Skeletal muscle tissue (tissue), 4 donors: ENCODE data around the gene SCYL2. TPM values are rescaled to one million over a fixed set of nuclear protein-coding genes. Genes with fewer than 3 reads are reported as not detected.
"Not testable (repeated sequence)": the region's sequence is repeated elsewhere in the genome, so short reads cannot be mapped to it uniquely, and the experiment has no call there.

Source experiments
- H3K27ac ChIP-seq: one replicate; pipeline ENCODE4 v1.7.0; 2013; ENCODE audit warnings: mild to moderate bottlenecking, low read depth, low read length, inconsistent platforms
- H3K27me3 ChIP-seq, 3 donors: one replicate each; pipeline ENCODE4 v1.7.0; 2013; ENCODE audit warnings: low read length in 3 of 3; ENCODE audit not compliant: control insufficient read depth in 3 of 3, insufficient read depth in 3 of 3
- H3K36me3 ChIP-seq, 3 donors: one replicate each; pipeline ENCODE4 v1.7.0; 2013; ENCODE audit warnings: low read length in 3 of 3; ENCODE audit not compliant: control insufficient read depth in 3 of 3, insufficient read depth in 3 of 3
- H3K4me1 ChIP-seq, 3 donors: one replicate each; pipeline ENCODE4 v1.7.0; 2013; ENCODE audit warnings: low read length in 3 of 3, mild to moderate bottlenecking in 3 of 3; ENCODE audit not compliant: control insufficient read depth in 3 of 3, insufficient read depth in 3 of 3
- H3K4me3 ChIP-seq, 3 donors: one replicate each; pipeline ENCODE4 v1.7.0; 2013; ENCODE audit warnings: low read length in 3 of 3
- H3K9ac ChIP-seq, 3 donors: one replicate each; pipeline ENCODE4 v1.7.0; 2013; ENCODE audit warnings: low read length in 3 of 3, mild to moderate bottlenecking in 3 of 3, moderate library complexity in 2 of 3, low read depth in 1 of 3
- H3K9me3 ChIP-seq, 3 donors: one replicate each; pipeline ENCODE4 v1.7.0; 2013; ENCODE audit warnings: low read length in 3 of 3; ENCODE audit not compliant: control insufficient read depth in 3 of 3
- total RNA-seq: library from RNA; depleted of rRNA; stranded (reverse); fragments of >200 nt; gene quantifications from one replicate; pipeline ENCODE4 v1.2.3, GENCODE V29; 2014
- donor health status: Osteomylitis.

SCYL2 gene
- total RNA-seq: 43.3 TPM

- peak within 1 kb of the TSS; percentile 92 to 97 (median 96) for H3K9ac ChIP-seq
- H3K9me3 ChIP-seq: no peaks in the 10 kb centered on the region
- no peaks in the 10 kb centered on the region for H3K27me3 ChIP-seq
- peaks cover 15 to 17% (median 15%) of the 10 kb centered on the region in 3 donors for H3K4me1 ChIP-seq
- peak within 1 kb of the TSS; percentile 69 to 93 (median 87) for H3K4me3 ChIP-seq
- peak within 1 kb of the TSS; percentile 95 for H3K27ac ChIP-seq
- peaks cover 0 to 2% (median 0%) of the 10 kb centered on the region in 3 donors for H3K36me3 ChIP-seq
Measured at GRCh38 chr12:100266835-100267602, at the start of gene SCYL2, which contains the start of gene DEPDC4. Gene SCYL2 (plus strand): TSS chr12:100267177. CDS start chr12:100282971, 15,794 bp downstream. Gene DEPDC4 (minus strand): TSS chr12:100267079. CDS start chr12:100267076, 3 bp downstream.

DNA sequence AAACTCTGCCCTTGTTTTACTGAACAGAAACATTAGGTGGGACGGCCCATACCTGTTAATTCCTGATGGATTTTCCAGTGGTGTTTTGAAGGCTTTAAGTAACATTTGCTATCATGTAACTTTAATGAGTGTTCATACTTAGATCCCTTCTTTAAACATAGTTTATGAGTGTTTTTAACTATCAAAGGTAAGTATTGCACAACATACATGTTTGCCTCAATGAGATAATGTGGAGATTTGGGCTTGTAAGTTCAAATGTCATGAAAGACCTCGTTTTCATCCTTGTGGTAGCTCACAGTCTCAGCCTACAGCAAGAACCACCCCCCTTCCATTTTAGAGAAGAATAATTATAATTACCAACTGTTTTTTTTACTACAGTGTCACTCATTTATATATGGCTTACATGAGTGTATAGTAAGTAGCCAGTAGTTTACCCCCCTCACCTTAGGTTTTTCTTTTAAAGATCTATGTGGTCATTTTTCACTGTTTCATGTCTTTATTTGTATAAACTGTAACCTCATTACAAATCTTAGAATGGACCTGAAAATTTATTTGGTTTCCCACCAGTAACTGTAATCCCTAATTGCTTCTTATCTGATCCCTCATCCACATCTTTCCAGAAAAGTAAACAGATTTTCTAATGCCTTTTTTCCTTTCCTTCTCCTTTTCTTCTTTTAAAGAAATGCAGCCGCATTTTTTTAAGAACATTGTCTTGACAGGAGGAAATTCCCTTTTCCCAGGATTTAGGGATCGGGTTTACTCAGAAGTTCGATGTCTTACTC is 47.5 kb upstream of the SCYL2 start:
- Histone ChIP-seq H3K4me3 (no peak overlapping the region), H3K9ac (no peak overlapping the region), H3K36me3 (peaks cover 3 to 41% (median 21%) of the 10 kb centered on the region in 3 donors), H3K4me1 (no peaks in the 10 kb centered on the region), H3K9me3 (no peaks in the 10 kb centered on the region), H3K27ac (no peak overlapping the region), H3K27me3 (no peaks in the 10 kb centered on the region)

- Histone ChIP-seq H3K9ac (no peak overlapping the region), H3K36me3 (peaks cover 0 to 33% (median 28%) of the 10 kb centered on the region in 3 donors), H3K9me3 (no peaks in the 10 kb centered on the region), H3K4me3 (no peak overlapping the region), H3K27me3 (no peaks in the 10 kb centered on the region), H3K4me1 (no peaks in the 10 kb centered on the region), H3K27ac (no peak overlapping the region)
Measured at GRCh38 chr12:100221523-100221922, 45.5 kb upstream of the SCYL2 start.

DNA sequence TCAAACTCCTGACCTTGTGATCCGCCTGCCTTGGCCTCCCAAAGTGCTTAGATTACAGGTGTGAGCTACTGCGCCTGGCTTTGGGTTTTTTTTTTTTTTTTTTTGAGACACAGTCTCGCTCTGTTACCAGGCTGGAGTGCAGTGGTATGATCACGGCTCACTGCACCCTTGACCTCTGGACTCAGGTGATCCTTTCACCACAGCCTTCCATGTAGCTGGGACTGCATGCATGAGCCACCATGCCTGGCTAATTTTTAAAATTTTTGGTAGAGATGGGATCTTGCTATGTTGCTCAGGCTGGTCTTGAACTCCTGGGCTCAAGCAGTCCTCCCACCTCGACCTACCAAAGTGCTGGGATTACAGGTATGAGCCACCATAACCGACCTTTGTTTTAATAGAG is 44.8 kb upstream of the SCYL2 start:
- not testable (repeated sequence) for H3K9me3 ChIP-seq
- peaks cover 0 to 33% (median 28%) of the 10 kb centered on the region in 3 donors for H3K36me3 ChIP-seq

GRCh38 chr12:100225491-100225890 is 41.5 kb upstream of the SCYL2 start:
- Histone ChIP-seq H3K9me3 (no peaks in the 10 kb centered on the region), H3K4me3 (no peak overlapping the region), H3K36me3 (peaks cover 0 to 24% (median 20%) of the 10 kb centered on the region in 3 donors)

More for the DNA sequence above, 44.8 kb upstream of the SCYL2 start:
- H3K27me3 ChIP-seq, H3K4me3 ChIP-seq, H3K4me1 ChIP-seq, H3K27ac ChIP-seq, H3K9ac ChIP-seq: not testable (repeated sequence)

DNA sequence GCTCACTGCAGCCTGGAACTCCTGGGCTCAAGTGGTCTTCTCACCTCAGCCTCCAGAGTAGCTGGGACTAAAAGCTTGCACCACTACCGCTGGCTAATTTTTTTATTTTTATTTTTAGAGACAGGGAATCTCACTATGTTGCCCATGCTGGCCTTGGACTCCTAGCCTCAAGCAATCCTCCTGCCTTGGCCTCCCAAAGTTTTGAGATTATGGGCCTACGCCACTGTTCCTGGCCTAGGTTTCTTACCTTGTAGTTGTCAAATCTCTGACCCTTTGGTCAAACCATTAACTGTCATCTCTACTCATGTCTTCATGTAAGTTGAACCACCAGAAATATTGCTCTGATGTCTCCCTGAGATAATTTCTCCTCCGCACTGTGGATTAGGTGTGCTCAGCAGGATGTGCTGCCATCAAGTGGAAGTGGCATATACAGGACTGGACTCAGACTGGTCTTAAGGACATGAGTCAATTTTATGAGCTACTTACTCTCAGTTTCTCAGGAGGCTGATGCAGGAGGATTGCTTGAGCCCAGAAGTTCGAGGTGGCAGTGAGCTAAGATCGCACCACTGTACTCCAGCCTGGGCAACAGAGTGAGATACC is 37.8 kb upstream of the SCYL2 start:
- peaks cover 0 to 15% (median 0%) of the 10 kb centered on the region in 3 donors for H3K36me3 ChIP-seq
- no peak overlapping the region for H3K4me3 ChIP-seq
- H3K27me3 ChIP-seq: no peaks in the 10 kb centered on the region
- H3K27ac ChIP-seq: no peak overlapping the region
- no peaks in the 10 kb centered on the region for H3K9me3 ChIP-seq
- no peak overlapping the region for H3K9ac ChIP-seq
- H3K4me1 ChIP-seq: no peaks in the 10 kb centered on the region

More at GRCh38 chr12:100225491-100225890, 41.5 kb upstream of the SCYL2 start:
- Histone ChIP-seq H3K9ac (no peak overlapping the region), H3K4me1 (no peaks in the 10 kb centered on the region), H3K27ac (no peak overlapping the region), H3K27me3 (no peaks in the 10 kb centered on the region)

DNA sequence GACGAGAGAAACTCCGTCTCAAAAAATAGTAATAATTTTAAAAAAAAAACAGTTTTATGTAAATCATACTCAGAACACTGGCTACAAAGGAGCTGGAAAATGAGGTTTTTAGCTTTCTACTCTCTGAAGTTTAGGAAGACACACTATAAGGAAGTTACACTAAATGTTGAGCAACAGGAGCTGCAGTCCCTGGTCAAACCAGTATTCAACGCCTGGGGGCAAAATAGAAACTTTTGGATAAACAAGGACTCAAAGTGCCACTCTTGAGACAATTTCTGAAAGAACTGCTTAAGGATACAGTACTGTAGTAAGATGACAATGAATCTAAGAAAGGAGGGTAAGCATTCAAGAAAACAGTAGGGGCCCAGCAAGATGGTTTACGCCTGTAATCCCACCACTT is 37.1 kb upstream of the SCYL2 start:
- Histone ChIP-seq H3K27ac (no peak overlapping the region), H3K36me3 (peaks cover 0 to 9% (median 0%) of the 10 kb centered on the region in 3 donors), H3K9me3 (no peaks in the 10 kb centered on the region)

GRCh38 chr12:100231873-100232272 is 35.1 kb upstream of the SCYL2 start:
- not testable (repeated sequence) for H3K4me1 ChIP-seq, H3K9ac ChIP-seq, H3K9me3 ChIP-seq, H3K27me3 ChIP-seq, H3K4me3 ChIP-seq, H3K27ac ChIP-seq, H3K36me3 ChIP-seq

More for the DNA sequence above, 37.1 kb upstream of the SCYL2 start:
- Histone ChIP-seq H3K4me3 (no peak overlapping the region), H3K27me3 (no peaks in the 10 kb centered on the region), H3K9ac (no peak overlapping the region), H3K4me1 (no peaks in the 10 kb centered on the region)

DNA sequence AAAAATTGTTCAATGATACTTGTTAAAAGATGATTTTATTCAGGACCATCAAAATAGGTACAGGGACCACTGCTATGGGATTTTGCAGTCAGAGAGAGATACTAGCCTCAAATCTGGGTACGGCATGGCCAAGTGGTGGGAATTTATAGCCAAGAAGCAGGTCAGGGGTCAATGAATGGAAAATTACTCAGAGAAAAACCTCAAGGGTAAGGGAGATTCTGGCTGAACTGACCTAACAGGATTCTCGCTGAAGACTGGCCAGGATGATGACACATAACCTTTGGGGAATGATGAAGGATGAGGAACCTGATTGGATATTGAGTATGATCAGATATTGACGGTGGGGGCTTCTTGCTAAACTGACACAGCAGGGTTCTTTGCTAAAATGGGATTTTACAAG is 32.8 kb upstream of the SCYL2 start:
- Histone ChIP-seq H3K9me3 (no peaks in the 10 kb centered on the region), H3K27me3 (no peaks in the 10 kb centered on the region), H3K4me1 (no peaks in the 10 kb centered on the region), H3K27ac (peak overlapping the region; percentile 33), H3K9ac (peak overlapping the region in 1 of 3 donors; percentile 30), H3K4me3 (no peak overlapping the region), H3K36me3 (no peaks in the 10 kb centered on the region)
